ENCODE results near the gene LMO1. TPM values are rescaled to one million over a fixed set of nuclear protein-coding genes. Genes with fewer than 3 reads are reported as not detected.

LMO1 gene
- total RNA-seq, 1 donor from 2014 or later = 1.8 TPM

- H3K36me3 Mint-ChIP-seq (ENCODE audit: low read depth) = no peaks in the 10 kb centered on the region
- no peak for DNase-seq (ENCODE audit: low read depth, low spot score)
- peaks cover 4% of the 10 kb centered on the region for H3K4me1 Mint-ChIP-seq
- peaks cover 31% of the 10 kb centered on the region for H3K27me3 Mint-ChIP-seq (ENCODE audit: low read depth)
- no peaks in the 10 kb centered on the region for H3K9me3 Mint-ChIP-seq
- TF ChIP-seq CTCF (conservative IDR thresholded peaks at IDR 0.05) = no peak
- no peak overlapping the region for H3K27ac Mint-ChIP-seq (ENCODE audit: unreplicated experiment)
- H3K4me3 Mint-ChIP-seq = no peak overlapping the region
Measured at GRCh38 chr11:8258784-8259183, 4.9 kb downstream of the LMO1 start.

GRCh38 chr11:8258289-8258688 is 5.4 kb downstream of the LMO1 start:
- H3K27me3 Mint-ChIP-seq (ENCODE audit: low read depth) = peaks cover 28% of the 10 kb centered on the region
- DNase-seq (ENCODE audit: low read depth, low spot score) = no peak
- H3K27ac Mint-ChIP-seq (ENCODE audit: unreplicated experiment) = no peak overlapping the region
- H3K4me3 Mint-ChIP-seq = no peak overlapping the region
- H3K4me1 Mint-ChIP-seq = no peaks in the 10 kb centered on the region
- no peaks in the 10 kb centered on the region for H3K9me3 Mint-ChIP-seq
- H3K36me3 Mint-ChIP-seq (ENCODE audit: low read depth) = no peaks in the 10 kb centered on the region
- TF ChIP-seq CTCF (conservative IDR thresholded peaks at IDR 0.05) = no peak

- Mint-ChIP-seq H3K27ac (ENCODE audit: unreplicated experiment) (no peak overlapping the region), H3K4me3 (no peak overlapping the region), H3K27me3 (ENCODE audit: low read depth) (peaks cover 22% of the 10 kb centered on the region), H3K36me3 (ENCODE audit: low read depth) (no peaks in the 10 kb centered on the region), H3K9me3 (no peaks in the 10 kb centered on the region), H3K4me1 (no peaks in the 10 kb centered on the region)
- DNase-seq (ENCODE audit: low read depth, low spot score) = no peak
- no peak for TF ChIP-seq CTCF (conservative IDR thresholded peaks at IDR 0.05)
Measured at GRCh38 chr11:8257003-8257664, 6.5 kb downstream of the LMO1 start.

- TF ChIP-seq CTCF (conservative IDR thresholded peaks at IDR 0.05) = no peak
- Mint-ChIP-seq H3K27ac (ENCODE audit: unreplicated experiment) (no peak overlapping the region), H3K9me3 (no peaks in the 10 kb centered on the region), H3K4me3 (no peak overlapping the region), H3K27me3 (ENCODE audit: low read depth) (peaks cover 15% of the 10 kb centered on the region), H3K36me3 (ENCODE audit: low read depth) (no peaks in the 10 kb centered on the region), H3K4me1 (no peaks in the 10 kb centered on the region)
- no peak for DNase-seq (ENCODE audit: low read depth, low spot score)
Measured at GRCh38 chr11:8256271-8257002, 7.2 kb downstream of the LMO1 start.

- Mint-ChIP-seq H3K36me3 (ENCODE audit: low read depth) (no peaks in the 10 kb centered on the region), H3K27ac (ENCODE audit: unreplicated experiment) (no peak overlapping the region), H3K27me3 (ENCODE audit: low read depth) (no peaks in the 10 kb centered on the region), H3K9me3 (no peaks in the 10 kb centered on the region), H3K4me1 (peaks cover under 1% of the 10 kb centered on the region), H3K4me3 (no peak overlapping the region)
- no peak for TF ChIP-seq CTCF (conservative IDR thresholded peaks at IDR 0.05)
- no peak for DNase-seq (ENCODE audit: low read depth, low spot score)
Measured at GRCh38 chr11:8253566-8253965, 10.1 kb downstream of the LMO1 start.

Measured in neural crest cell (in vitro differentiated cells).